SK-N-SH (cell line): ENCODE data around the gene PTDSS2. TPM values are rescaled to one million over a fixed set of nuclear protein-coding genes. Genes with fewer than 3 reads are reported as not detected.

Experiments
- CTCF ChIA-PET: fragments of 300-600, 350-600 bp; formaldehyde crosslinking; extraction: SDS; loops from one replicate; lab custom pipeline; 2021; lab: Yijun Ruan, JAX
- POLR2A ChIA-PET: fragments of 350-600 bp; sonication (Branson Sonifier 250); formaldehyde crosslinking; extraction: SDS; loops from one replicate; lab custom pipeline; 2020; ENCODE audit warnings: antibody characterized with exemption, inconsistent platforms; lab: Yijun Ruan, JAX
- DNase-seq: peaks from one replicate; pipeline ENCODE4 v3.0.0; 2012
- H2AFZ ChIP-seq: fragments of 200-600 bp; sonication (generic); 2 replicates; pipeline ENCODE4 v1.8.1; 2016; ENCODE audit warnings: antibody characterized with exemption, mild to moderate bottlenecking, low read depth
- H3F3A ChIP-seq: fragments of 200-600 bp; sonication (generic); replicated peaks from 2 replicates; pipeline ENCODE3; 2016; ENCODE audit warnings: antibody characterized with exemption, mild to moderate bottlenecking; ENCODE audit not compliant: insufficient read depth
- H3K27ac ChIP-seq, 2 experiments: fragments of 200-500 bp in 1 of 2; fragments of 200-600 bp in 1 of 2; sonication (Bioruptor generic) in 1 of 2; sonication (generic), shearing (Covaris generic) in 1 of 2; 2 replicates each; pipeline versions ENCODE4 v1.5.1 to v1.6.1; 2014 to 2016; ENCODE audit warnings: low read depth in 2 of 2, inconsistent platforms in 1 of 2, low read length in 1 of 2, mild to moderate bottlenecking in 1 of 2, mixed read lengths in 1 of 2
- H3K27me3 ChIP-seq: fragments of 200-600 bp; sonication (generic), shearing (Covaris generic); 2 replicates; pipeline ENCODE4 v1.6.1; 2016; ENCODE audit warnings: mixed run types; ENCODE audit not compliant: insufficient read depth
- H3K36me3 ChIP-seq, 2 experiments: fragments of 200-500 bp in 1 of 2; fragments of 200-600 bp in 1 of 2; sonication (Bioruptor generic) in 1 of 2; sonication (generic) in 1 of 2; replicated peaks in 1 of 2; 2 replicates each; pipeline versions ENCODE3 to v1.5.1; 2014 to 2016; ENCODE audit warnings: low read length in 1 of 2, mild to moderate bottlenecking in 1 of 2; ENCODE audit not compliant: insufficient read depth in 2 of 2, control insufficient read depth in 1 of 2
- H3K4me1 ChIP-seq, 2 experiments: fragments of 200-500 bp in 1 of 2; fragments of 200-600 bp in 1 of 2; sonication (Bioruptor generic) in 1 of 2; sonication (generic), shearing (Covaris generic) in 1 of 2; 2 replicates each; pipeline versions ENCODE4 v1.5.1 to v1.6.1; 2014 to 2016; ENCODE audit warnings: low read depth in 1 of 2, low read length in 1 of 2, mixed run types in 1 of 2; ENCODE audit not compliant: insufficient read depth in 2 of 2, control insufficient read depth in 1 of 2
- H3K4me2 ChIP-seq: fragments of 200-600 bp; sonication (generic), shearing (Covaris generic); 2 replicates; pipeline ENCODE4 v1.6.1; 2017; ENCODE audit warnings: mixed run types
- H3K4me3 ChIP-seq, 2 experiments: fragments of 200-500 bp in 1 of 2; fragments of 200-600 bp in 1 of 2; sonication (Bioruptor generic) in 1 of 2; sonication (generic), shearing (Covaris generic) in 1 of 2; 2 replicates each; pipeline versions ENCODE4 v1.5.1 to v1.8.1; 2014 to 2016; ENCODE audit warnings: low read depth in 2 of 2, inconsistent platforms in 1 of 2, low read length in 1 of 2, mild to moderate bottlenecking in 1 of 2, mixed read lengths in 1 of 2, moderate library complexity in 1 of 2
- H3K79me2 ChIP-seq: fragments of 200-600 bp; sonication (generic); 2 replicates; pipeline ENCODE4 v1.8.1; 2017; ENCODE audit warnings: mild to moderate bottlenecking; ENCODE audit not compliant: insufficient read depth
- H3K9ac ChIP-seq: fragments of 200-600 bp; sonication (generic); 2 replicates; pipeline ENCODE4 v1.6.1; 2017; ENCODE audit warnings: mixed run types
- H3K9me2 ChIP-seq: fragments of 200-600 bp; sonication (generic); 2 replicates; pipeline ENCODE4 v1.6.1; 2017; ENCODE audit warnings: mixed run types
- H3K9me3 ChIP-seq: fragments of 200-600 bp; sonication (generic); 2 replicates; pipeline ENCODE4 v1.6.1; 2017; ENCODE audit warnings: mixed run types, mild to moderate bottlenecking, moderate library complexity
- H4K20me1 ChIP-seq: fragments of 200-600 bp; sonication (generic); 2 replicates; pipeline ENCODE4 v1.6.1; 2017; ENCODE audit warnings: mild to moderate bottlenecking, mixed run types; ENCODE audit not compliant: insufficient read depth
- EP300 ChIP-seq, 2 experiments: IDR thresholded peaks; 2 replicates each; pipeline versions ENCODE4 v1.4.0 to v1.6.1; 2012; ENCODE audit warnings: borderline replicate concordance in 1 of 2, low read depth in 1 of 2, low read length in 1 of 2
- EZH2phosphoT487 ChIP-seq: fragments of 200-600 bp; sonication (generic); IDR thresholded peaks from 2 replicates; pipeline ENCODE4 v1.6.1; 2017; ENCODE audit warnings: low read depth, mixed run types, mild to moderate bottlenecking, antibody characterized with exemption, moderate library complexity, borderline replicate concordance
- FOSL2 ChIP-seq: IDR thresholded peaks from 2 replicates; pipeline ENCODE4 v1.4.0; 2012; ENCODE audit warnings: low read depth, mild to moderate bottlenecking, moderate library complexity, borderline replicate concordance
- GABPA ChIP-seq: IDR thresholded peaks from 2 replicates; pipeline ENCODE4 v1.4.0; 2012; ENCODE audit warnings: low read depth, mild to moderate bottlenecking
- GATA2 ChIP-seq: sonication (generic); formaldehyde crosslinking; IDR thresholded peaks from 2 replicates; pipeline ENCODE4 v1.5.0; 2020; ENCODE audit warnings: mild to moderate bottlenecking, missing genetic modification reagents
- MEF2A ChIP-seq: IDR thresholded peaks from 2 replicates; pipeline ENCODE4 v1.4.0; 2012; ENCODE audit warnings: low read depth, borderline replicate concordance
- MXI1 ChIP-seq: IDR thresholded peaks from 2 replicates; pipeline ENCODE4 v1.6.1; 2012; ENCODE audit warnings: mild to moderate bottlenecking, low read depth, low read length, improper control_type of control experiment
- NFIC ChIP-seq: IDR thresholded peaks from 2 replicates; pipeline ENCODE4 v1.4.0; 2012; ENCODE audit warnings: borderline replicate concordance
- NRF1 ChIP-seq: IDR thresholded peaks from 2 replicates; pipeline ENCODE4 v1.6.1; 2012; ENCODE audit warnings: low read depth, mild to moderate bottlenecking, low read length
- RXRA ChIP-seq: IDR thresholded peaks from 2 replicates; pipeline ENCODE4 v1.4.0; 2012; ENCODE audit warnings: low read depth, mild to moderate bottlenecking, borderline replicate concordance
- SIN3A ChIP-seq: IDR thresholded peaks from 2 replicates; pipeline ENCODE4 v1.6.1; 2012; ENCODE audit warnings: low read depth, mild to moderate bottlenecking, low read length, moderate library complexity, borderline replicate concordance
- SMC3 ChIP-seq: IDR thresholded peaks from 2 replicates; pipeline ENCODE4 v1.6.1; 2012; ENCODE audit warnings: low read depth, low read length, improper control_type of control experiment
- TCF12 ChIP-seq: IDR thresholded peaks from 2 replicates; pipeline ENCODE4 v1.4.0; 2012
- TEAD4 ChIP-seq: IDR thresholded peaks from 2 replicates; pipeline ENCODE4 v1.4.0; 2012; ENCODE audit warnings: mild to moderate bottlenecking, borderline replicate concordance; ENCODE audit not compliant: insufficient read depth
- USF2 ChIP-seq: fragments of 150-350 bp; IDR thresholded peaks from 2 replicates; pipeline ENCODE4 v1.6.1; 2017; ENCODE audit warnings: antibody characterized with exemption, low read length, low read depth, borderline replicate concordance
- ZBTB33 ChIP-seq: IDR thresholded peaks from 2 replicates; pipeline ENCODE4 v1.4.0; 2012; ENCODE audit warnings: low read depth, borderline replicate concordance
- WGBS: methylation state at CpG from one replicate; pipeline ENCODE4 v1.1.6; 2017; ENCODE audit warnings: low lambda C conversion rate; 5-methylcytosine and 5-hydroxymethylcytosine counted together
- polyA plus RNA-seq, 3 experiments: library from polyadenylated mRNA; depleted of rRNA; stranded (reverse); fragments of >200 nt; gene quantifications; 2 replicates each; pipeline ENCODE4 v1.2.3, GENCODE V29; 2012
- TF ChIP-seq, protein P1 (sequence below): fragments of 150-350 bp; IDR thresholded peaks from 2 replicates; pipeline ENCODE4 v1.6.1; 2016; ENCODE audit warnings: mild to moderate bottlenecking, low read depth, low read length
- TF ChIP-seq, protein P2 (sequence below): fragments of 200-600 bp; sonication (generic); IDR thresholded peaks from 2 replicates; pipeline ENCODE4 v1.6.1; 2017; ENCODE audit warnings: antibody characterized with exemption, mild to moderate bottlenecking, moderate library complexity

Gene PTDSS2
- polyA plus RNA-seq, 1 of the 3 experiments (the other 2 are of a cell fraction): 28.6 TPM

GRCh38 chr11:454043-454442 is 4.0 kb downstream of the PTDSS2 start (continued):
- TF ChIP-seq USF2 (no peak), SIN3A (no peak), RXRA (no peak)
- TF ChIP-seq, all 33 proteins: peak for 0

DNA sequence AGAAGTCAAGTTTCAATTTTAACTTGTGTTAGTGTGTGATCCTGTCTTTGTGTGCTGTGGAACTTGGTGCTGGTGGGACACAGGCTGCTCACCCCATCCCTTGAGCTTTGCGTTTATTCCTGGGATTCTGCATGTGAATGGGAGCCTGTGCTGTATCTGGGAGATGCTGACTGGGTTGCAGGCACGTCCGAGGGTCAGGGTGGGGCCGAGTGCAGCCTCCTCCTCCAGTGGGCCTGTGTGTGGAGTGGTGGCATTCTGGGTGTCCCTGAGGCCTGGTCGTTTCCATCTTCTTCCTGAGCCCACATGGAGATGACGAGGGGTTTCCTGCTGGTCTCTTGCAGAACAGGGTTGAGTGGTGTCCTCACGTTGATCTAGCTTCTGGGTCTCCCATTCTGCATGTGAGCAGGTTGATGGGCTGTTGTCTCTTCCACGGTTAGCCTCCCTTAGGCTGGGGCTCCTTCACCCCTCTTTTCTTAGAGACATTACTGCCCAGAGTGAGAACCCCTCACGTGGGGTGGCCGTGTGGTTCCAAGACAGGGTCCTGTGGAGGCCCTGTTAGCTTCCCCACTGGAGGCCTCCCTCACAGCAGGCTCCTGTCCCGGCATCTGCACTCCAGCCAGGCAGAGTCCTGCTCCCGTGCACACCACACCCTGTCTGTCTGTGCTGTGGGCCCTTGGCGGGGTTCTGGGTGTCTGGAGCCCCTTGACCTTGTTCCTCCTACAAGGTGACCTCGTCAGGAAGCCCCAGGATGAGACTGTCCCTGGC is 4.9 kb downstream of the PTDSS2 start:
- TF ChIP-seq EP300 (IDR thresholded peaks at IDR 0.05; ENCODE audit: borderline replicate concordance in 1 of 2, low read depth in 1 of 2, low read length in 1 of 2) (no peak), GATA2 (no peak), GABPA (no peak), EZH2phosphoT487 (no peak), MEF2A (no peak), TCF12 (no peak), SMC3 (no peak)
- TF ChIP-seq, protein P1, sequence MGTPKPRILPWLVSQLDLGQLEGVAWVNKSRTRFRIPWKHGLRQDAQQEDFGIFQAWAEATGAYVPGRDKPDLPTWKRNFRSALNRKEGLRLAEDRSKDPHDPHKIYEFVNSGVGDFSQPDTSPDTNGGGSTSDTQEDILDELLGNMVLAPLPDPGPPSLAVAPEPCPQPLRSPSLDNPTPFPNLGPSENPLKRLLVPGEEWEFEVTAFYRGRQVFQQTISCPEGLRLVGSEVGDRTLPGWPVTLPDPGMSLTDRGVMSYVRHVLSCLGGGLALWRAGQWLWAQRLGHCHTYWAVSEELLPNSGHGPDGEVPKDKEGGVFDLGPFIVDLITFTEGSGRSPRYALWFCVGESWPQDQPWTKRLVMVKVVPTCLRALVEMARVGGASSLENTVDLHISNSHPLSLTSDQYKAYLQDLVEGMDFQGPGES: no peak
- 83% methylated on average over 12 of the region's 14 CpGs for WGBS
- no peak for DNase-seq
- H3K27ac ChIP-seq: no peak overlapping the region
- H2AFZ ChIP-seq: no peak overlapping the region
- no peaks in the 10 kb centered on the region for H3K9me3 ChIP-seq
- peaks cover 62% of the 10 kb centered on the region for H3K79me2 ChIP-seq
- H3K36me3 ChIP-seq: peaks cover 6 to 16% of the 10 kb centered on the region in 2 experiments
- H3K9ac ChIP-seq: no peak overlapping the region
- CTCF ChIA-PET: interaction anchor here (2.1 kb wide), 1 partner anchor 58 kb away, joined by 8 read pairs; no protein-coding TSS in a partner anchor
- POLR2A ChIA-PET: no interaction called here
- no peaks in the 10 kb centered on the region for H3K27me3 ChIP-seq
- H3K4me1 ChIP-seq: peaks cover 6 to 13% of the 10 kb centered on the region in 2 experiments; a peak in 2 of 4 replicates
- no peak overlapping the region for H3K4me3 ChIP-seq
- peaks cover 14% of the 10 kb centered on the region for H4K20me1 ChIP-seq
- H3F3A ChIP-seq: no peaks in the 10 kb centered on the region
- no peaks in the 10 kb centered on the region for H3K9me2 ChIP-seq
- no peak overlapping the region for H3K4me2 ChIP-seq

DNA sequence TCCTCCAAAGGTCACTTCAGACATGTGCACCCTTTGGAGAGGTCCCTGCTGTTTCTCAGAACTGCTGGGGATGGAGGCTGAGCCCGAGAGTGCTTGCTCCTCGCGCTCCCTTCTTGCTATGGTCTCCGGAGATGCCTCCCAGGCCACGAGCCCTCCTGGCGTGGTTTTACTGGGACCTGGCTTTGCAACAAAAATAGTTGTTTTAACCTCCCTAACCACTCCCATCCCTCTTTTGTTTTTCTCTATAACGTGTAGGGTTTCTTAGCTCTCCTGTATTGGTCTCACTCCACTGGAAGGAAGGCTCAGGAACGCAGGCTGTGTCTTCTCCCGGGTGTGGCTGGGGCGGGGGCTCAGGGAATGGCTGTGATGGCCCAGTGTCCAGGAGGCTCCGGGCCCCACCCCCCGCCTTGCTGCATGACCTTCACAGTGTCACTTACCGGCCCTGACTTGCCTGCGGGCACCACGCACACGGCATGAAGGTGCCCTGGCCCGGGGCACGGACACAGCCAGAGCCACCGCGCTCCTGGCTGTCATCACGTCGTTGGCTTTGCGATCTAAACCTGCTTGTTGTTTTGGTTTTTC is 5.6 kb downstream of the PTDSS2 start:
- Histone ChIP-seq H3K9ac (no peak overlapping the region), H3K27me3 (no peaks in the 10 kb centered on the region), H3K79me2 (peaks cover 56% of the 10 kb centered on the region), H3F3A (no peaks in the 10 kb centered on the region), H3K4me1 (peaks cover 6 to 13% of the 10 kb centered on the region in 2 experiments; a peak in 2 of 4 replicates), H4K20me1 (peaks cover 14% of the 10 kb centered on the region), H3K9me3 (no peaks in the 10 kb centered on the region), H3K36me3 (peaks cover 6 to 17% of the 10 kb centered on the region in 2 experiments), H3K9me2 (no peaks in the 10 kb centered on the region), H3K4me3 (no peak overlapping the region), H2AFZ (no peak overlapping the region), H3K27ac (no peak overlapping the region), H3K4me2 (no peak overlapping the region)
- POLR2A ChIA-PET: no interaction called here
- 87% methylated on average over 22 of the region's 23 CpGs for WGBS
- DNase-seq: no peak
- CTCF ChIA-PET: no interaction called here
- TF ChIP-seq MXI1 (no peak), EZH2phosphoT487 (no peak), SIN3A (no peak), TEAD4 (no peak), ZBTB33 (no peak), MEF2A (no peak), NFIC (no peak), NRF1 (no peak), FOSL2 (no peak)
- TF ChIP-seq, protein P2, sequence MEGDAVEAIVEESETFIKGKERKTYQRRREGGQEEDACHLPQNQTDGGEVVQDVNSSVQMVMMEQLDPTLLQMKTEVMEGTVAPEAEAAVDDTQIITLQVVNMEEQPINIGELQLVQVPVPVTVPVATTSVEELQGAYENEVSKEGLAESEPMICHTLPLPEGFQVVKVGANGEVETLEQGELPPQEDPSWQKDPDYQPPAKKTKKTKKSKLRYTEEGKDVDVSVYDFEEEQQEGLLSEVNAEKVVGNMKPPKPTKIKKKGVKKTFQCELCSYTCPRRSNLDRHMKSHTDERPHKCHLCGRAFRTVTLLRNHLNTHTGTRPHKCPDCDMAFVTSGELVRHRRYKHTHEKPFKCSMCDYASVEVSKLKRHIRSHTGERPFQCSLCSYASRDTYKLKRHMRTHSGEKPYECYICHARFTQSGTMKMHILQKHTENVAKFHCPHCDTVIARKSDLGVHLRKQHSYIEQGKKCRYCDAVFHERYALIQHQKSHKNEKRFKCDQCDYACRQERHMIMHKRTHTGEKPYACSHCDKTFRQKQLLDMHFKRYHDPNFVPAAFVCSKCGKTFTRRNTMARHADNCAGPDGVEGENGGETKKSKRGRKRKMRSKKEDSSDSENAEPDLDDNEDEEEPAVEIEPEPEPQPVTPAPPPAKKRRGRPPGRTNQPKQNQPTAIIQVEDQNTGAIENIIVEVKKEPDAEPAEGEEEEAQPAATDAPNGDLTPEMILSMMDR: no peak
